ENCODE data around the gene PPP1R3F. TPM values are rescaled to one million over a fixed set of nuclear protein-coding genes. Genes with fewer than 3 reads are reported as not detected.

The PPP1R3F gene
- total RNA-seq, 1 experiment from 2014 or later = 7.3 TPM

GRCh38 chrX:49247346-49247745, 22.2 kb upstream of the PPP1R3F start:
- no peak for TF ChIP-seq CTCF (conservative IDR thresholded peaks at IDR 0.05)
- Histone ChIP-seq H4K5ac (ENCODE audit: insufficient read length, low read depth, low read length) (no peak overlapping the region), H3K4ac (ENCODE audit: low read depth, low read length) (no peak overlapping the region), H3K9ac (ENCODE audit: extremely low read depth, insufficient read length, low read length) (no peak overlapping the region), H3K4me1 (ENCODE audit: insufficient read depth, low read length) (no peaks in the 10 kb centered on the region), H3K4me2 (ENCODE audit: insufficient read depth, insufficient read length, low read length) (no peak overlapping the region), H4K20me1 (ENCODE audit: control insufficient read depth, insufficient read depth, insufficient read length) (no peaks in the 10 kb centered on the region), H3K27me3 (ENCODE audit: insufficient read depth, low read length) (no peaks in the 10 kb centered on the region), H2BK5ac (ENCODE audit: insufficient read length, low read length) (no peak overlapping the region), H2AFZ (ENCODE audit: low read length) (no peak overlapping the region), H4K8ac (replicated peaks; ENCODE audit: insufficient read length, low read depth, low read length) (no peak overlapping the region), H2BK20ac (ENCODE audit: low read depth, low read length, poor library complexity, severe bottlenecking) (no peak overlapping the region), H3K14ac (ENCODE audit: insufficient read depth, low read length) (no peak overlapping the region), H2AK5ac (ENCODE audit: insufficient read length, low read length) (no peak overlapping the region), H2BK12ac (ENCODE audit: insufficient read length, low read depth, low read length) (no peak overlapping the region), H3K79me1 (ENCODE audit: insufficient read depth, low read depth, low read length, poor library complexity, severe bottlenecking) (no peaks in the 10 kb centered on the region), H3K18ac (ENCODE audit: insufficient read length, low read depth, low read length) (no peak overlapping the region), H2BK15ac (ENCODE audit: low read depth, low read length) (no peak overlapping the region), H3K79me2 (ENCODE audit: insufficient read depth, low read length) (no peaks in the 10 kb centered on the region), H3K23ac (ENCODE audit: insufficient read length, low read depth, low read length) (no peak overlapping the region), H4K91ac (ENCODE audit: insufficient read length, low read depth, low read length) (no peak overlapping the region), H3K23me2 (ENCODE audit: insufficient read length, low read depth, low read length, poor library complexity, severe bottlenecking) (no peaks in the 10 kb centered on the region), H3T11ph (ENCODE audit: low read length) (no peak overlapping the region), H3K9me3 (ENCODE audit: control insufficient read depth, low read depth, low read length) (peaks cover 31% of the 10 kb centered on the region), H2BK120ac (ENCODE audit: low read depth, low read length, poor library complexity, severe bottlenecking) (no peak overlapping the region), H3K56ac (ENCODE audit: insufficient read length, low read depth, low read length) (no peak overlapping the region), H3K27ac (ENCODE audit: insufficient read length, low read depth, low read length) (no peak overlapping the region)
- H3K36me3 Mint-ChIP-seq (ENCODE audit: insufficient read depth in 1 of 3, low read depth in 3 of 3) = peaks cover 22 to 56% (median 24%) of the 10 kb centered on the region in 3 experiments
- DNase-seq = no peak
- no peaks in the 10 kb centered on the region for H3K4me1 Mint-ChIP-seq
- H3K27me3 Mint-ChIP-seq (ENCODE audit: low read depth) = no peaks in the 10 kb centered on the region; the same call in 1 of the 2 replicates
- peaks cover 68 to 81% of the 10 kb centered on the region in 2 experiments for H3K9me3 Mint-ChIP-seq
- no peak overlapping the region; a peak in 1 of 7 replicates for H3K27ac Mint-ChIP-seq
- no peak overlapping the region for H3K4me3 Mint-ChIP-seq
- no CpG with 5 or more reads among the region's 11 CpGs for WGBS (ENCODE audit: extremely low coverage, insufficient read length, low lambda C conversion rate)

Data from H9 (cell line).